Measurements from ENCODE around the gene PITPNC1. TPM values are rescaled to one million over a fixed set of nuclear protein-coding genes. Genes with fewer than 3 reads are reported as not detected.

PITPNC1 gene
- total and polyA plus RNA-seq, 12 donors = 4.9 to 33.0 (median 14.0) TPM

- DNase-seq = peak in 1 of 7 donors; percentile 21
- H3K4me3 ChIP-seq = no peak overlapping the region
- intact Hi-C loops (cut with DNase I) = no loop called here
- no peaks in the 10 kb centered on the region for H3K27me3 ChIP-seq
- peaks cover under 1 to 13% of the 10 kb centered on the region in 2 donors for H3K4me1 ChIP-seq (replicated peaks in 1 of 2)
- H3K36me3 ChIP-seq (replicated peaks in 1 of 2) = no peaks in the 10 kb centered on the region
- no peak overlapping the region for H3K27ac ChIP-seq
- WGBS, 4 donors = 95 to 98% (median 97%) methylated on average over 7 of the region's 7 CpGs
- no peaks in the 10 kb centered on the region for H3K9me3 ChIP-seq (replicated peaks in 1 of 3)
- TF ChIP-seq POLR2A (IDR thresholded peaks at IDR 0.05) (no peak), CTCF (IDR thresholded peaks at IDR 0.05) (no peak)
Measured at GRCh38 chr17:67613961-67614360, 236.9 kb downstream of the PITPNC1 start.

GRCh38 chr17:67615011-67615561 is 238.0 kb downstream of the PITPNC1 start:
- Histone ChIP-seq H3K27me3 (no peaks in the 10 kb centered on the region), H3K4me1 (replicated peaks in 1 of 2) (peaks cover 0 to 13% of the 10 kb centered on the region in 2 donors), H3K36me3 (replicated peaks in 1 of 2) (no peaks in the 10 kb centered on the region), H3K27ac (no peak overlapping the region), H3K4me3 (no peak overlapping the region), H3K9me3 (replicated peaks in 1 of 3) (no peaks in the 10 kb centered on the region)
- TF ChIP-seq POLR2A (IDR thresholded peaks at IDR 0.05) (no peak), CTCF (IDR thresholded peaks at IDR 0.05) (no peak)
- DNase-seq = peak in 1 of 7 donors; percentile 29
- WGBS, 4 donors = 87 to 94% (median 93%) methylated on average over 13 of the region's 13 CpGs
- intact Hi-C loops (cut with DNase I) = no loop called here

GRCh38 chr17:67615736-67616135 is 238.7 kb downstream of the PITPNC1 start:
- Histone ChIP-seq H3K4me3 (no peak overlapping the region), H3K27ac (no peak overlapping the region), H3K9me3 (replicated peaks in 1 of 3) (no peaks in the 10 kb centered on the region), H3K36me3 (replicated peaks in 1 of 2) (no peaks in the 10 kb centered on the region), H3K4me1 (replicated peaks in 1 of 2) (peaks cover 0 to 13% of the 10 kb centered on the region in 2 donors), H3K27me3 (no peaks in the 10 kb centered on the region)
- intact Hi-C loops (cut with DNase I) = no loop called here
- peak in 1 of 7 donors; percentile 35 for DNase-seq
- TF ChIP-seq POLR2A (IDR thresholded peaks at IDR 0.05) (no peak), CTCF (IDR thresholded peaks at IDR 0.05) (no peak)
- WGBS, 4 donors = 82 to 99% (median 96%) methylated on average over 4 to 7 of the region's 7 CpGs

GRCh38 chr17:67617304-67617899 is 240.3 kb downstream of the PITPNC1 start:
- Histone ChIP-seq H3K4me3 (no peak overlapping the region), H3K36me3 (replicated peaks in 1 of 2) (no peaks in the 10 kb centered on the region), H3K4me1 (replicated peaks in 1 of 2) (peaks cover 0 to 13% of the 10 kb centered on the region in 2 donors), H3K9me3 (replicated peaks in 1 of 3) (no peaks in the 10 kb centered on the region), H3K27ac (no peak overlapping the region), H3K27me3 (no peaks in the 10 kb centered on the region)
- intact Hi-C loops (cut with DNase I) = no loop called here
- WGBS, 4 donors = 51 to 61% (median 55%) methylated on average over 4 of the region's 4 CpGs
- peak in 4 of 7 donors; percentile 33 to 43 (median 40) for DNase-seq
- TF ChIP-seq POLR2A (IDR thresholded peaks at IDR 0.05) = no peak
- TF ChIP-seq CTCF (IDR thresholded peaks at IDR 0.05) = no peak

All from adrenal gland (tissue), 12 donors.